ENCODE results near the gene NBDY. TPM values are rescaled to one million over a fixed set of nuclear protein-coding genes. Genes with fewer than 3 reads are reported as not detected.
"Not testable (repeated sequence)": the region's sequence is repeated elsewhere in the genome, so short reads cannot be mapped to it uniquely, and the experiment has no call there.

The NBDY gene
- total RNA-seq, 1 donor = 9.0 TPM

DNA sequence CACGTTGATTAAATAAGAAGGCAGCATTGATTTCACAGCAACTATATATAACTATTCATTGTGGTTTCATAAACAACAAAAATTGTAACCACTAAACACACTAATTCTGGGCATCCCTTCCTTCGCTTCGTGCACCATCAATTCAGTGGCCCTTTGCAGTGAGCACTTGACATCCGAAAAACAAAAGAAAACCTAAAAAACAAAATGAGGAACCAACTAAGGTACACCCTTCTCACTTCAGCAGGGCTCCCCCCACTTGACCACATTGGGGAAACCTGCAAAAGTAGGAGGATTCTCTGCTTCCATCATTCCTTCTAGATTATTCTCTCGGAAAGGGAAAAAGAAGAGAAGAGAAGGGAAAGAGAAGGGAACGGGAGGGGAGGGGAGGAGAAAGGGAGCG lies 28.3 kb downstream of the NBDY start:
- no peaks in the 10 kb centered on the region for H3K9me3 ChIP-seq (ENCODE audit: low read depth, low read length)
- DNase-seq (ENCODE audit: insufficient read length, low spot score, missing footprints) = no peak
- H3K4me2 ChIP-seq (ENCODE audit: insufficient read depth, low read length) = no peak overlapping the region
- H4K20me1 ChIP-seq (ENCODE audit: insufficient read depth, low read length) = peaks cover 12% of the 10 kb centered on the region
- no peak overlapping the region for H3K4me3 ChIP-seq (ENCODE audit: insufficient read depth, low read length)
- TF ChIP-seq, protein P1, sequence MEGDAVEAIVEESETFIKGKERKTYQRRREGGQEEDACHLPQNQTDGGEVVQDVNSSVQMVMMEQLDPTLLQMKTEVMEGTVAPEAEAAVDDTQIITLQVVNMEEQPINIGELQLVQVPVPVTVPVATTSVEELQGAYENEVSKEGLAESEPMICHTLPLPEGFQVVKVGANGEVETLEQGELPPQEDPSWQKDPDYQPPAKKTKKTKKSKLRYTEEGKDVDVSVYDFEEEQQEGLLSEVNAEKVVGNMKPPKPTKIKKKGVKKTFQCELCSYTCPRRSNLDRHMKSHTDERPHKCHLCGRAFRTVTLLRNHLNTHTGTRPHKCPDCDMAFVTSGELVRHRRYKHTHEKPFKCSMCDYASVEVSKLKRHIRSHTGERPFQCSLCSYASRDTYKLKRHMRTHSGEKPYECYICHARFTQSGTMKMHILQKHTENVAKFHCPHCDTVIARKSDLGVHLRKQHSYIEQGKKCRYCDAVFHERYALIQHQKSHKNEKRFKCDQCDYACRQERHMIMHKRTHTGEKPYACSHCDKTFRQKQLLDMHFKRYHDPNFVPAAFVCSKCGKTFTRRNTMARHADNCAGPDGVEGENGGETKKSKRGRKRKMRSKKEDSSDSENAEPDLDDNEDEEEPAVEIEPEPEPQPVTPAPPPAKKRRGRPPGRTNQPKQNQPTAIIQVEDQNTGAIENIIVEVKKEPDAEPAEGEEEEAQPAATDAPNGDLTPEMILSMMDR (IDR thresholded peaks at IDR 0.05; ENCODE audit: extremely low read depth, low read depth, low read length) = no peak
- no peak overlapping the region for H2AFZ ChIP-seq (ENCODE audit: low read length)
- H3K27me3 ChIP-seq (ENCODE audit: insufficient read depth, low read length) = peaks cover 3% of the 10 kb centered on the region
- H3K27ac ChIP-seq (ENCODE audit: low read depth, low read length) = no peak overlapping the region
- H3K79me2 ChIP-seq (ENCODE audit: insufficient read depth, low read length) = peaks cover 3% of the 10 kb centered on the region
- no peaks in the 10 kb centered on the region for H3K36me3 ChIP-seq (ENCODE audit: insufficient read depth, low read length)
- no peaks in the 10 kb centered on the region for H3K4me1 ChIP-seq (ENCODE audit: insufficient read depth, low read length)

DNA sequence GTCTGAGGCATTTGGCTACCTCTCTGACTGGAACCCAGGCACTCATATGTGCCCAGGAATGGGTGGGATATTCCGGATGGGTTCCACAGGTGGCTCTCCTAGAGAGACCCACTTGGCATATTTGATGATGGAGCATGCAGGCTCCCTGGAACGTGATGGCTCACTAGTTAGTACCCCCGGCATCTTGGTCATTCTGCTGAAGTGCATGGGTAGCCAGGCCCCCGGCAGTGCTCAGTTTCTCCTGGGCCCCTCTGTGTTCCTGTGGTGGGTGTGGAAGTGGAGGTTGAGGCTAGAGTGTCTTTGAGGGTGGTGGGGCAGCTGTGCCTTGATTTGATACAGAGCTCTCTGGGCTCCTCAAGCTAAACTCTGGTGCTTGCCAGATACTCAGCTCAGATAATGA lies 29.4 kb downstream of the NBDY start:
- H3K4me3 ChIP-seq (ENCODE audit: insufficient read depth, low read length) = no peak overlapping the region
- peaks cover 12% of the 10 kb centered on the region for H4K20me1 ChIP-seq (ENCODE audit: insufficient read depth, low read length)
- H3K4me2 ChIP-seq (ENCODE audit: insufficient read depth, low read length) = no peak overlapping the region
- H3K9me3 ChIP-seq (ENCODE audit: low read depth, low read length) = no peaks in the 10 kb centered on the region
- H3K79me2 ChIP-seq (ENCODE audit: insufficient read depth, low read length) = no peaks in the 10 kb centered on the region
- DNase-seq (ENCODE audit: insufficient read length, low spot score, missing footprints) = no peak
- TF ChIP-seq, protein P1 (IDR thresholded peaks at IDR 0.05; ENCODE audit: extremely low read depth, low read depth, low read length) = no peak
- H3K27ac ChIP-seq (ENCODE audit: low read depth, low read length) = no peak overlapping the region
- H3K27me3 ChIP-seq (ENCODE audit: insufficient read depth, low read length) = peaks cover 3% of the 10 kb centered on the region
- H2AFZ ChIP-seq (ENCODE audit: low read length) = no peak overlapping the region
- no peaks in the 10 kb centered on the region for H3K36me3 ChIP-seq (ENCODE audit: insufficient read depth, low read length)
- no peaks in the 10 kb centered on the region for H3K4me1 ChIP-seq (ENCODE audit: insufficient read depth, low read length)

DNA sequence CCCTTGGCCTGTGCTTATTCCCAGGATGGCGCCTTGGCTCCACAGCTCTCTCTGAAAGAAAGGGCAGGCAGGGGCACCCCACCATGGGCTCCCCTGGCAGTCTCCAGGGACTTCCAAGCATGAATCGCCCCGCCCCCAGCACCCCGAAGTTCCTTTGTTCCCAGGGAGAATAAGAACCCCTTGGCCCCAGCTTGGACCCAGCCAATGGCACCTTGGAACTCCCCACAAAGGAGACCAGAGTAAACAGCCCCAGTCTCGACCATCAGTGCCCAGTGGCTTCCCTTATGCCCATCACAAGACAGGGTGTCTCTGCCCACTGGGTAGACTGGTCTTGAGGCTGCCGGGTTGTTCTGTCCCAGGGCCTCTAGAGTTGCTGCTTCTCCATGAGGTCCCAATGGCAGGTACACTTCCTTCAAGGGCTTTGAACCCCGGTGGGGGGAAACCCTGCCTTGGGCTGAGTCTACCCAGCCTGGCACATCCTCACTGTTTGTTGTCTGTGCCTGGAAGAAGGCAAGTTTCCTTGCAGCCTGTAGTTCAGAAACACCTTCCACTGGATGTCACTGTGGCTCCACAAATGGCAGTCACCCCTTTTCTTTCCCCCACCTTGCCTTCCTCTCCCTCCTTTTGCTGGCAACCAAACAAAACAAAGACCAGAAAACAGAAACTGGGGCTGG lies 30.8 kb downstream of the NBDY start:
- Histone ChIP-seq H3K27me3 (ENCODE audit: insufficient read depth, low read length) (peaks cover 3% of the 10 kb centered on the region), H3K4me1 (ENCODE audit: insufficient read depth, low read length) (peaks cover 6% of the 10 kb centered on the region), H3K79me2 (ENCODE audit: insufficient read depth, low read length) (no peaks in the 10 kb centered on the region), H2AFZ (ENCODE audit: low read length) (no peak overlapping the region), H4K20me1 (ENCODE audit: insufficient read depth, low read length) (peaks cover 15% of the 10 kb centered on the region), H3K4me3 (ENCODE audit: insufficient read depth, low read length) (no peak overlapping the region), H3K36me3 (ENCODE audit: insufficient read depth, low read length) (no peaks in the 10 kb centered on the region), H3K27ac (ENCODE audit: low read depth, low read length) (no peak overlapping the region), H3K4me2 (ENCODE audit: insufficient read depth, low read length) (no peak overlapping the region), H3K9me3 (ENCODE audit: low read depth, low read length) (no peaks in the 10 kb centered on the region)
- DNase-seq (ENCODE audit: insufficient read length, low spot score, missing footprints) = no peak
- TF ChIP-seq, protein P1 (IDR thresholded peaks at IDR 0.05; ENCODE audit: extremely low read depth, low read depth, low read length) = no peak

DNA sequence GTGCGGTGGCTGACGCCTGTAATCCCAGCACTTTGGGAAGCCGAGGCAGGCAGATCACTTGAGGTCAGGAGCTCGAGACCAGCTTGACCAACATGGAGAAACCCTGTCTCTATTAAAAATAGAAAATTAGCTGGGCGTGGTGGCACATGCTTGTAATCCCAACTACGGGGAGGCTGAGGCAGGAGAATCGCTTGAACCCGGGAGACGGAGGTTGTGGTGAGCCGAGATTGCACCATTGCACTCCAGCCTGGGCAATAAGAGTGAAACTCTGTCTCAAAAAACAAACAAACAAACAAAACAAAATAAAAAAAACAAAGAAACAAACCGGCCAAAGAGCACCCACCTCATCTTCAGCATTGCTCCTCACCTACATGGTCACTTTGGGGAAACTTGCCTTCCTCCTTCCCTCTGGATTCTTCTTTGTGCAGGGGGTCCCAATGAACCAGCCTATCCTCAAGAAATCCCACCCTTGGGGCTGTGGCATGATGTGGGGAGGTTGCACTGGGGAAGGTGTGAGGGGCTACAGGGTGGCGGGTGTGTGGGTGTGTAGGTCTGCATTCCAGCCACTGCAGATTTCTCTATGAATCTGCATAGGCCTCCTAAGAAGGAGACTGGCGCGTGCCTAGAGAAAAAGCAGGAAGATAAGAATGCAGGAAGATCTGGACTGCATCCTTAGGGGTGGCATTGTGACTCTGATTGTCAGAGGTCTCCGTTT lies 31.5 kb downstream of the NBDY start:
- H4K20me1 ChIP-seq (ENCODE audit: insufficient read depth, low read length) = peaks cover 15% of the 10 kb centered on the region
- H3K4me2 ChIP-seq (ENCODE audit: insufficient read depth, low read length); H3K36me3 ChIP-seq (ENCODE audit: insufficient read depth, low read length); H3K27me3 ChIP-seq (ENCODE audit: insufficient read depth, low read length); H2AFZ ChIP-seq (ENCODE audit: low read length); H3K27ac ChIP-seq (ENCODE audit: low read depth, low read length); DNase-seq (ENCODE audit: insufficient read length, low spot score, missing footprints); H3K4me3 ChIP-seq (ENCODE audit: insufficient read depth, low read length); H3K9me3 ChIP-seq (ENCODE audit: low read depth, low read length); H3K79me2 ChIP-seq (ENCODE audit: insufficient read depth, low read length): not testable (repeated sequence)
- H3K4me1 ChIP-seq (ENCODE audit: insufficient read depth, low read length) = peaks cover 12% of the 10 kb centered on the region
